ENCODE results near the gene NPS. TPM values are rescaled to one million over a fixed set of nuclear protein-coding genes. Genes with fewer than 3 reads are reported as not detected.

NPS gene
- total and polyA plus RNA-seq, 5 donors from 2014 or later = not detected

- Mint-ChIP-seq H3K27ac (no peak overlapping the region), H3K4me3 (no peak overlapping the region), H3K36me3 (no peaks in the 10 kb centered on the region), H3K27me3 (no peaks in the 10 kb centered on the region), H3K9me3 (peaks cover 0 to 1% (median 0%) of the 10 kb centered on the region in 7 donors), H3K4me1 (no peaks in the 10 kb centered on the region)
- Histone ChIP-seq H3K27me3 (ENCODE audit: control insufficient read depth, insufficient read depth, low read length) (no peaks in the 10 kb centered on the region), H3K4me1 (ENCODE audit: control insufficient read depth, insufficient read depth, low read length, poor library complexity, severe bottlenecking) (no peaks in the 10 kb centered on the region), H3K27ac (ENCODE audit: insufficient read depth, low read length, poor library complexity, severe bottlenecking) (no peak overlapping the region), H3K9me3 (ENCODE audit: control insufficient read depth in 2 of 2, low read length in 2 of 2) (no peaks in the 10 kb centered on the region), H3K36me3 (ENCODE audit: control insufficient read depth, insufficient read depth, low read length) (no peaks in the 10 kb centered on the region), H3K4me3 (ENCODE audit: low read depth, low read length) (no peak overlapping the region)
- no peak for DNase-seq
- ATAC-seq (ENCODE audit: low read depth in 2 of 2) = no peak
Measured at GRCh38 chr10:127536972-127537760, 11.9 kb upstream of the NPS start.

- Histone ChIP-seq H3K4me1 (ENCODE audit: control insufficient read depth, insufficient read depth, low read length, poor library complexity, severe bottlenecking) (no peaks in the 10 kb centered on the region), H3K4me3 (ENCODE audit: low read depth, low read length) (no peak overlapping the region), H3K9me3 (ENCODE audit: control insufficient read depth in 2 of 2, low read length in 2 of 2) (no peaks in the 10 kb centered on the region), H3K27ac (ENCODE audit: insufficient read depth, low read length, poor library complexity, severe bottlenecking) (no peak overlapping the region), H3K27me3 (ENCODE audit: control insufficient read depth, insufficient read depth, low read length) (no peaks in the 10 kb centered on the region), H3K36me3 (ENCODE audit: control insufficient read depth, insufficient read depth, low read length) (no peaks in the 10 kb centered on the region)
- Mint-ChIP-seq H3K36me3 (no peaks in the 10 kb centered on the region), H3K27ac (no peak overlapping the region), H3K4me3 (no peak overlapping the region), H3K27me3 (no peaks in the 10 kb centered on the region), H3K9me3 (no peaks in the 10 kb centered on the region), H3K4me1 (no peaks in the 10 kb centered on the region)
- ATAC-seq (ENCODE audit: low read depth in 2 of 2) (no peak), DNase-seq (no peak)
Measured at GRCh38 chr10:127537924-127538323, 11.2 kb upstream of the NPS start.

GRCh38 chr10:127548022-127548421 lies 1.1 kb upstream of the NPS start:
- DNase-seq (no peak), ATAC-seq (ENCODE audit: low read depth in 2 of 2) (no peak)
- H3K9me3 Mint-ChIP-seq = peaks cover 5 to 11% (median 8%) of the 10 kb centered on the region in 7 donors
- no peak overlapping the region for H3K27ac ChIP-seq (ENCODE audit: insufficient read depth, low read length, poor library complexity, severe bottlenecking)
- H3K36me3 ChIP-seq (ENCODE audit: control insufficient read depth, insufficient read depth, low read length) = no peaks in the 10 kb centered on the region
- H3K4me3 Mint-ChIP-seq = no peak overlapping the region
- H3K4me3 ChIP-seq (ENCODE audit: low read depth, low read length) = no peak overlapping the region
- peaks cover 3 to 5% of the 10 kb centered on the region in 2 experiments for H3K9me3 ChIP-seq (ENCODE audit: control insufficient read depth in 2 of 2, low read length in 2 of 2)
- H3K27ac Mint-ChIP-seq = no peak overlapping the region
- H3K4me1 ChIP-seq (ENCODE audit: control insufficient read depth, insufficient read depth, low read length, poor library complexity, severe bottlenecking) = no peaks in the 10 kb centered on the region
- H3K36me3 Mint-ChIP-seq = no peaks in the 10 kb centered on the region
- no peaks in the 10 kb centered on the region for H3K4me1 Mint-ChIP-seq
- no peaks in the 10 kb centered on the region for H3K27me3 Mint-ChIP-seq
- H3K27me3 ChIP-seq (ENCODE audit: control insufficient read depth, insufficient read depth, low read length) = no peaks in the 10 kb centered on the region

GRCh38 chr10:127550861-127551260 lies 1.8 kb downstream of the NPS start:
- no peaks in the 10 kb centered on the region for H3K27me3 Mint-ChIP-seq
- no peaks in the 10 kb centered on the region for H3K36me3 ChIP-seq (ENCODE audit: control insufficient read depth, insufficient read depth, low read length)
- H3K27me3 ChIP-seq (ENCODE audit: control insufficient read depth, insufficient read depth, low read length) = no peaks in the 10 kb centered on the region
- no peaks in the 10 kb centered on the region for H3K4me1 ChIP-seq (ENCODE audit: control insufficient read depth, insufficient read depth, low read length, poor library complexity, severe bottlenecking)
- H3K4me3 Mint-ChIP-seq = no peak overlapping the region
- peaks cover 0 to 7% (median 4%) of the 10 kb centered on the region in 7 donors for H3K9me3 Mint-ChIP-seq
- no peak for ATAC-seq (ENCODE audit: low read depth in 2 of 2)
- DNase-seq = no peak
- no peaks in the 10 kb centered on the region for H3K9me3 ChIP-seq (ENCODE audit: control insufficient read depth in 2 of 2, low read length in 2 of 2)
- H3K27ac ChIP-seq (ENCODE audit: insufficient read depth, low read length, poor library complexity, severe bottlenecking) = no peak overlapping the region
- no peaks in the 10 kb centered on the region for H3K36me3 Mint-ChIP-seq
- no peak overlapping the region for H3K27ac Mint-ChIP-seq
- no peak overlapping the region for H3K4me3 ChIP-seq (ENCODE audit: low read depth, low read length)
- H3K4me1 Mint-ChIP-seq = no peaks in the 10 kb centered on the region

GRCh38 chr10:127552446-127552845 lies 3.3 kb downstream of the NPS start:
- peaks cover 0 to 4% (median 2%) of the 10 kb centered on the region in 7 donors for H3K9me3 Mint-ChIP-seq
- no peaks in the 10 kb centered on the region for H3K4me1 Mint-ChIP-seq
- no peak overlapping the region for H3K4me3 Mint-ChIP-seq
- H3K36me3 Mint-ChIP-seq = no peaks in the 10 kb centered on the region
- Histone ChIP-seq H3K4me1 (ENCODE audit: control insufficient read depth, insufficient read depth, low read length, poor library complexity, severe bottlenecking) (no peaks in the 10 kb centered on the region), H3K9me3 (ENCODE audit: control insufficient read depth in 2 of 2, low read length in 2 of 2) (no peaks in the 10 kb centered on the region), H3K27ac (ENCODE audit: insufficient read depth, low read length, poor library complexity, severe bottlenecking) (no peak overlapping the region), H3K4me3 (ENCODE audit: low read depth, low read length) (no peak overlapping the region), H3K36me3 (ENCODE audit: control insufficient read depth, insufficient read depth, low read length) (no peaks in the 10 kb centered on the region), H3K27me3 (ENCODE audit: control insufficient read depth, insufficient read depth, low read length) (no peaks in the 10 kb centered on the region)
- H3K27me3 Mint-ChIP-seq = no peaks in the 10 kb centered on the region
- H3K27ac Mint-ChIP-seq = no peak overlapping the region
- ATAC-seq (ENCODE audit: low read depth in 2 of 2) (no peak), DNase-seq (no peak)

GRCh38 chr10:127553417-127553816 lies 4.3 kb downstream of the NPS start:
- Mint-ChIP-seq H3K27me3 (no peaks in the 10 kb centered on the region), H3K4me3 (no peak overlapping the region), H3K4me1 (no peaks in the 10 kb centered on the region), H3K36me3 (no peaks in the 10 kb centered on the region), H3K27ac (no peak overlapping the region), H3K9me3 (peaks cover 0 to 7% (median 2%) of the 10 kb centered on the region in 7 donors)
- Histone ChIP-seq H3K36me3 (ENCODE audit: control insufficient read depth, insufficient read depth, low read length) (no peaks in the 10 kb centered on the region), H3K27ac (ENCODE audit: insufficient read depth, low read length, poor library complexity, severe bottlenecking) (no peak overlapping the region), H3K27me3 (ENCODE audit: control insufficient read depth, insufficient read depth, low read length) (no peaks in the 10 kb centered on the region), H3K4me1 (ENCODE audit: control insufficient read depth, insufficient read depth, low read length, poor library complexity, severe bottlenecking) (no peaks in the 10 kb centered on the region), H3K4me3 (ENCODE audit: low read depth, low read length) (no peak overlapping the region), H3K9me3 (ENCODE audit: control insufficient read depth in 2 of 2, low read length in 2 of 2) (no peaks in the 10 kb centered on the region)
- ATAC-seq (ENCODE audit: low read depth in 2 of 2) = no peak
- DNase-seq = no peak

GRCh38 chr10:127556916-127557315 lies 7.8 kb downstream of the NPS start:
- Histone ChIP-seq H3K27me3 (ENCODE audit: control insufficient read depth, insufficient read depth, low read length) (no peaks in the 10 kb centered on the region), H3K4me3 (ENCODE audit: low read depth, low read length) (no peak overlapping the region), H3K9me3 (ENCODE audit: control insufficient read depth in 2 of 2, low read length in 2 of 2) (no peaks in the 10 kb centered on the region), H3K27ac (ENCODE audit: insufficient read depth, low read length, poor library complexity, severe bottlenecking) (no peak overlapping the region), H3K4me1 (ENCODE audit: control insufficient read depth, insufficient read depth, low read length, poor library complexity, severe bottlenecking) (no peaks in the 10 kb centered on the region), H3K36me3 (ENCODE audit: control insufficient read depth, insufficient read depth, low read length) (no peaks in the 10 kb centered on the region)
- DNase-seq (no peak), ATAC-seq (ENCODE audit: low read depth in 2 of 2) (no peak)
- H3K9me3 Mint-ChIP-seq = peaks cover 0 to 6% (median 4%) of the 10 kb centered on the region in 7 donors
- H3K27ac Mint-ChIP-seq = no peak overlapping the region
- no peaks in the 10 kb centered on the region for H3K27me3 Mint-ChIP-seq
- no peaks in the 10 kb centered on the region for H3K4me1 Mint-ChIP-seq
- no peaks in the 10 kb centered on the region for H3K36me3 Mint-ChIP-seq
- no peak overlapping the region for H3K4me3 Mint-ChIP-seq

- H3K4me3 ChIP-seq (ENCODE audit: low read depth, low read length) = no peak overlapping the region
- Mint-ChIP-seq H3K9me3 (peaks cover 0 to 6% (median 2%) of the 10 kb centered on the region in 7 donors), H3K27ac (peak overlapping the region in 1 of 3 donors; percentile 10), H3K4me3 (no peak overlapping the region), H3K4me1 (no peaks in the 10 kb centered on the region), H3K36me3 (no peaks in the 10 kb centered on the region), H3K27me3 (no peaks in the 10 kb centered on the region)
- H3K36me3 ChIP-seq (ENCODE audit: control insufficient read depth, insufficient read depth, low read length) = no peaks in the 10 kb centered on the region
- H3K4me1 ChIP-seq (ENCODE audit: control insufficient read depth, insufficient read depth, low read length, poor library complexity, severe bottlenecking) = no peaks in the 10 kb centered on the region
- no peak for DNase-seq
- no peak for ATAC-seq (ENCODE audit: low read depth in 2 of 2)
- H3K27me3 ChIP-seq (ENCODE audit: control insufficient read depth, insufficient read depth, low read length) = no peaks in the 10 kb centered on the region
- no peaks in the 10 kb centered on the region for H3K9me3 ChIP-seq (ENCODE audit: control insufficient read depth in 2 of 2, low read length in 2 of 2)
- H3K27ac ChIP-seq (ENCODE audit: insufficient read depth, low read length, poor library complexity, severe bottlenecking) = no peak overlapping the region
Measured at GRCh38 chr10:127561647-127562046, 12.5 kb downstream of the NPS start.
